Mucosa of rectum (tissue), 2 donors: ENCODE results near the gene RPS6KA4.

Source experiments
- H3K27ac ChIP-seq, 2 donors: one replicate each; pipeline ENCODE4 v1.7.0; 2013; ENCODE audit warnings: inconsistent platforms in 2 of 2, low read depth in 2 of 2, low read length in 2 of 2
- H3K27me3 ChIP-seq, 2 donors: one replicate each; pipeline ENCODE4 v1.7.0; 2013; ENCODE audit warnings: low read length in 2 of 2; ENCODE audit not compliant: control insufficient read depth in 2 of 2, insufficient read depth in 2 of 2
- H3K36me3 ChIP-seq, 2 donors: one replicate each; pipeline ENCODE4 v1.7.0; 2013; ENCODE audit warnings: low read length in 2 of 2; ENCODE audit not compliant: control insufficient read depth in 2 of 2, insufficient read depth in 2 of 2
- H3K4me1 ChIP-seq, 2 donors: one replicate each; pipeline ENCODE4 v1.7.0; 2013; ENCODE audit warnings: low read length in 2 of 2, mild to moderate bottlenecking in 1 of 2; ENCODE audit not compliant: control insufficient read depth in 2 of 2, insufficient read depth in 2 of 2
- H3K4me3 ChIP-seq, 2 donors: one replicate each; pipeline ENCODE4 v1.7.0; 2013; ENCODE audit warnings: low read length in 2 of 2
- H3K9ac ChIP-seq, 2 donors: one replicate each; pipeline ENCODE4 v1.7.0; 2013; ENCODE audit warnings: low read length in 2 of 2, low read depth in 1 of 2, mild to moderate bottlenecking in 1 of 2
- H3K9me3 ChIP-seq, 2 donors: one replicate each; pipeline ENCODE4 v1.7.0; 2013; ENCODE audit warnings: low read length in 2 of 2; ENCODE audit not compliant: control insufficient read depth in 2 of 2
- donor health status: healthy.
- donor health status: Normal muscosa, but diverticular disease.

The RPS6KA4 gene

DNA sequence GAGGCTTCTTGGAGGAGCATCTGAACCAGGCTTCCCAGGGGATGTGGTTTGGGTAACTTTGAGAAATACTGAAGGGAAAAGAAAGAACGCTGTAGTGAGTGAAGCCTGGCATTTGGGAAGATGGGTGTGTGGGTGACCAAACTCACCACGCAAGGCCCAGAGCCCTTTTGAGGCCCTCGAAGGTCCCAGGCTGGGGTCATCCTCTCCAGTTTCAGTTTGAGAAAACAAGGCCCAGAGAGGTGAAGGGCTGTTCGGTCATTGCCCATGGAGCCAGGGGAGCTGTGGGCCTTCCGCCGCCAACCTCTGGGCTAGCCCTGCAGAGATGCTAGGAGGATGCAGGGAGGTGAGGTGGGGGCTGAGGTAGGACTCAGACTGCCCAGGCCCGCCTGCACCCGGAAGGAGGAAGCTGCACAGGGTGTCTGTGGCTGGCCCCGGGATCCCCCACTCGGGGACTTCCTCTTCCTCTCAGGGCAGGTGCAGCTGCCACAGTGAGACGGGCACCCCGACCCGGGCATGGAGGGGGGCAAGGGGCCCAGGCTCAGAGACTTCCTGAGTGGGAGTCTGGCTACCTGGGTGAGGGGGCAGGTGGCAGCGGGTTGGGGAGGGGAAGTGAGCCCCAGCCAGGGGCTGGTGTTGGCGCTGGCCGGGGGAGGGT, 19.1 kb upstream of the RPS6KA4 start, which contains the start of gene CCDC88B:
Gene CCDC88B, plus strand, starts transcription at position 451 of the 655 bp plus-strand sequence. Its CDS starts 63 bp downstream, at position 514.
- Histone ChIP-seq H3K4me3 (peak within 1 kb of the TSS; percentile 58 to 61), H3K4me1 (peaks cover 24 to 28% of the 10 kb centered on the region in 2 donors), H3K9ac (peak within 1 kb of the TSS; percentile 60 to 86), H3K27me3 (no peaks in the 10 kb centered on the region), H3K36me3 (peaks cover 0 to 2% of the 10 kb centered on the region in 2 donors), H3K9me3 (no peaks in the 10 kb centered on the region), H3K27ac (peak within 1 kb of the TSS; percentile 29 to 68)

DNA sequence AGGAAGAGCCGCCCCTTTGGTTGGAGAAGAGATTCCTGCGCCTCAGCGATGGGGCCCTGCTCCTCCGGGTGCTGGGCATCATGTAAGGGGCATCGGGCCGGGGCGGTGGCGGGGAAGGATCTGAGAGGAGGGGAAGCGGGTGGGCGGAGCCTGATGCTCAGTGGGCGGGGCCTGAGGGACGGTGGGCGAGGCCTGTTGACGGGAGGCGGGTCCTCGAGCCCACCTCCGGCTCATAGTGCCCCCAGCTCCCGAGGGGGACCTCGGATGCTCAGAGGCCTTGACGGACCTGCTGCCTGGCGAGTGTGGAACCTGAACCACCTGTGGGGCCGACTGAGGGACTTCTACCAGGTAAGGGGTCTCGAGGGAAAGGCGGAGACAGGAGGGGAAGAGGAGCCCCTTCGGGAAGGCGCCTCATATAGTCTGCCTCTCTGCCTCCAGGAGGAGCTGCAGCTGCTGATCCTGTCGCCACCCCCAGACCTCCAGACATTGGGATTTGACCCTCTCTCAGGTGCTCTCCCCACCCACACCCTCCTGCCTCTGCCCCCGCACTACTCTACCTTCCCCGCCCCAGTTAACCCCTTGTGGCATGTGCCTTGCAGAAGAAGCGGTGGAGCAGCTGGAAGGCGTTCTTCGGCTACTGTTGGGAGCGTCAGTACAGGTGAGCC, 18.2 kb upstream of the RPS6KA4 start:
- no peaks in the 10 kb centered on the region for H3K27me3 ChIP-seq
- peak overlapping the region; percentile 29 to 68 for H3K27ac ChIP-seq
- peaks cover 24 to 27% of the 10 kb centered on the region in 2 donors for H3K4me1 ChIP-seq
- peak overlapping the region; percentile 26 to 86 for H3K9ac ChIP-seq
- H3K9me3 ChIP-seq, result no peaks in the 10 kb centered on the region
- peaks cover 0 to 2% of the 10 kb centered on the region in 2 donors for H3K36me3 ChIP-seq
- peak overlapping the region; percentile 58 to 61 for H3K4me3 ChIP-seq

DNA sequence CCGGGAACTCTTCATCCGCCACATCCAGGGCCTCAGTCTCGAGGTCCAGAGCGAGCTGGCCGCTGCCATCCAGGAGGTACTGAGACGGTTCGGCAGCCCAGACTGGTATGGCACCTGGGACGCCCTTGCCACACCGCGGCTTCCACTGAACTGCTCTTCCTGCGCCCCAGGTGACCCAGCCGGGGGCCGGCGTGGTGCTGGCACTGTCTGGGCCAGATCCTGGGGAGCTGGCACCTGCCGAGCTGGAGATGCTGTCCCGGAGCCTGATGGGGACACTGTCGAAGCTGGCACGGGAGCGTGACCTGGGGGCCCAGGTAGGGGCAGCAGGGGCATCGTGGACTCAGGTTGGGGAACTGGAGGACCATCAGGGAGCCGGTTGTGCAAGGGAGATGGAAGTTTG, 17.5 kb upstream of the RPS6KA4 start:
- Histone ChIP-seq H3K4me3 (peak overlapping the region; percentile 58 to 61), H3K4me1 (peaks cover 24 to 27% of the 10 kb centered on the region in 2 donors), H3K36me3 (peaks cover 0 to 2% of the 10 kb centered on the region in 2 donors), H3K27me3 (no peaks in the 10 kb centered on the region), H3K9me3 (no peaks in the 10 kb centered on the region), H3K27ac (peak overlapping the region in 1 of 2 donors; percentile 14), H3K9ac (peak overlapping the region in 1 of 2 donors; percentile 86)

DNA sequence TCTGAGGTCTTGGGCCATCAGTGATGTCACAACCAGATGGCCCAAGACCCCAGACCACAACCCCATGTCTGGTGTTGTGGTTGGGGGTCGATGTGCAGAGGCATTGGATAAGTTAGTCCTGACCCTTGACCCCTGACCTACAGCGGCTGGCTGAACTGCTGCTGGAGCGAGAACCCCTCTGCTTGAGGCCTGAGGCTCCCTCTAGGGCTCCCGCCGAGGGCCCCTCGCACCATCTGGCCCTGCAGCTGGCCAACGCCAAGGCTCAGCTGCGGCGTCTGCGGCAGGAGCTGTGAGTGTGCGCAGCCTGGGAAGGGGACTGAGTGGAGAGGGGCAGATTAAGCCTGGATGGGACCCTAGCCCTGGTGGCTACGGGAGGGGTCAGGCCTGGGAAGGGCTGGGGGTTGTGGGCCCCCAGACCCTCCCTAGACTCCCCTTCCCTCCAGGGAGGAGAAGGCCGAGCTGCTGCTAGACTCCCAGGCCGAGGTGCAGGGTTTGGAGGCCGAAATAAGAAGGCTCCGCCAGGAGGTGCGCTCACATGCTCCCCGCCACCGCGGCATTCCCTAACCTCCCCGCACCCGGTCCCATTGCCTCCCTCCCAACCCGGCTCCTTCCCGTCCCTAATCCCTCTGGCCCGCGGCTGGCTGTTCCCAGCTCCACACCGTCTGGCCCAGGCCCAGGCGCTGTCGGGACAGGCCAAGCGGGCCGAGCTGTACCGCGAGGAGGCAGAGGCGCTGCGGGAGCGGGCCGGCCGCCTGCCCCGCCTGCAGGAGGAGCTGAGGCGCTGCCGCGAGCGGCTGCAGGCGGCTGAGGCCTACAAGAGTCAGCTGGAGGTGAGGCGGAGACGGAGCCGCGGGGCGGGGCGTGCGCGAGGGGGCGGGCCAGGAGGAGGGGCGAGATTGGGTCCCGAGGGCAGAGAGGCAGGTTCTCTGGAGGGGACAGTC, 16.8 kb upstream of the RPS6KA4 start:
- H3K27ac ChIP-seq, result peak overlapping the region; percentile 70 to 72

DNA sequence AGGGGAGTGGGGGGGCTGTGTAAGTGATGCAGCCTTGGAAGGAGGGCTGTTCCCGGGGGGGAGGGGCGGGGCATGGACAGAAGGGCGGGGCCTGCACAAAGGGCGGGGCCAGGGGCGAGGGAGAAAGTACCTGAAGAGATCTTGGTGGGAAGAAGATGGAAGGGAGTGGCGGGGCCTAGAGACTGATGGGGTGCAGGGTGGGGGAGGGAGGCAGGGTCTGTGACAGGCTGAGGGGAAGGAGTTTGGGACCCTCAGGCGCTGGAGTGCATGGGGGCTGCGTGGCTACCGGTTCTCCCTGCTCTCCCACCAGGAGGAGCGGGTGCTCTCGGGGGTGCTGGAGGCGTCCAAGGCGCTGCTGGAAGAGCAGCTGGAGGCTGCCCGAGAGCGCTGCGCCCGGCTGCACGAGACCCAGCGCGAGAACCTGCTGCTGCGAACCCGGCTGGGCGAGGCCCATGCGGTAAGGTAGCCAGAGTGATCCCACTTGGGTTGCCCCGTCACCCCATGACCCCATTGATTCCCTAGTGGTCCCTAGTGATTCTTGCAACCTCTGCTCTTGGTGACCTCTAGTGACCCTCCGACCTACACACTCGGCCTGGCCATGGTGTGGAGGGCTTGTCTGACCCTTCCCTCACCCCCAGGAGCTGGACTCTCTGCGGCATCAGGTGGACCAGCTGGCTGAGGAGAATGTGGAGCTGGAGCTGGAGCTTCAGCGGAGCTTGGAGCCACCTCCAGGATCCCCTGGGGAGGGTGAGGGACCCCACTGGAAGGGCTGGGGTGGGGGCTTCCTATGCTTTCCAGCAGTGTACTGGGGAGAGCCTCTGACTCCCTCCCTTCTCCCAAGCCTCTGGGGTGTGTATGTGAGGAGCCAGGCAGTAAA, 15.9 kb upstream of the RPS6KA4 start:
- no peak overlapping the region for H3K9ac ChIP-seq
- H3K27ac ChIP-seq, result peak overlapping the region in 1 of 2 donors; percentile 70
- no peak overlapping the region for H3K4me3 ChIP-seq
- H3K36me3 ChIP-seq, result peaks cover 0 to 2% of the 10 kb centered on the region in 2 donors
- H3K9me3 ChIP-seq, result no peaks in the 10 kb centered on the region
- no peaks in the 10 kb centered on the region for H3K27me3 ChIP-seq
- H3K4me1 ChIP-seq, result peaks cover 24 to 27% of the 10 kb centered on the region in 2 donors

More for the DNA sequence above, 16.8 kb upstream of the RPS6KA4 start:
- H3K27me3 ChIP-seq, result no peaks in the 10 kb centered on the region
- peaks cover 0 to 2% of the 10 kb centered on the region in 2 donors for H3K36me3 ChIP-seq
- peaks cover 24 to 27% of the 10 kb centered on the region in 2 donors for H3K4me1 ChIP-seq
- no peaks in the 10 kb centered on the region for H3K9me3 ChIP-seq
- H3K4me3 ChIP-seq, result peak overlapping the region; percentile 61 to 69
- peak overlapping the region; percentile 65 to 86 for H3K9ac ChIP-seq

DNA sequence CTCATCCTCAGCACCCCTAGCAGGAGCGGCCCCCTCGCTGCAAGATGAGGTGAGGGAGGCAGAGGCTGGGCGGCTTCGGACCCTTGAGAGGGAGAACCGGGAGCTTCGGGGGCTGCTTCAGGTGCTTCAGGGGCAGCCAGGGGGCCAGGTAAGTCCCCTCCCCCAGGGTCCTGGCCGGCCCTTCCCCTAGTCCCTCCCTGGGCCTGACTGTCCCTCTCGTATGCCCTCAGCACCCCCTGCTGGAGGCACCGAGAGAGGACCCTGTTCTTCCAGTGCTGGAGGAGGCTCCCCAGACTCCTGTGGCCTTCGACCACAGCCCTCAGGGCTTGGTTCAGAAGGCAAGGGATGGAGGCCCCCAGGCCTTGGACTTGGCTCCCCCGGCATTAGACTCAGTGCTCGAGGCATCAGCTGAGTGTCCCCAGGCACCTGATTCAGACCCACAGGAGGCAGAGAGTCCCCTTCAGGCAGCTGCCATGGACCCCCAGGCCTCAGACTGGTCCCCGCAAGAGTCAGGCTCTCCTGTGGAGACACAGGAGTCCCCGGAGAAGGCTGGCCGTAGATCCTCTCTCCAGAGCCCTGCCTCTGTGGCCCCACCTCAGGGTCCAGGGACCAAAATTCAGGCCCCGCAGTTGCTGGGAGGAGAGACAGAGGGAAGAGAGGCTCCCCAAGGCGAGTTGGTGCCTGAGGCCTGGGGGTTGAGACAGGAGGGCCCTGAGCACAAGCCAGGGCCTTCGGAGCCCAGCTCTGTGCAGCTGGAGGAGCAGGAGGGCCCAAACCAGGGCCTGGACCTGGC, 15.0 kb upstream of the RPS6KA4 start:
- H3K9ac ChIP-seq, result no peak overlapping the region

DNA sequence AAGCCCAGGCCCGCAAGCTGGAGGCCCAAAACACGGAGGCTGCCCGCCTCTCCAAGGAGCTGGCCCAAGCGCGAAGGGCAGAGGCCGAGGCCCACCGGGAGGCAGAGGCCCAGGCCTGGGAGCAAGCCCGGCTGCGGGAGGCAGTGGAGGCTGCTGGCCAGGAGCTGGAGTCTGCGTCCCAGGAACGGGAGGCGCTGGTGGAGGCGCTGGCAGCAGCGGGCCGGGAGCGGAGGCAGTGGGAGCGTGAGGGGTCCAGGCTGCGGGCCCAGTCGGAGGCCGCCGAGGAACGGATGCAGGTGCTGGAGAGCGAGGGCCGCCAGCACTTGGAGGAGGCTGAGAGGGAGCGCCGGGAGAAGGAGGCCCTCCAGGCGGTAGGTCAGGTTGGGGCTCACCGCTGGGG, 14.2 kb upstream of the RPS6KA4 start:
- H3K36me3 ChIP-seq, result peaks cover 0 to 2% of the 10 kb centered on the region in 2 donors
- peaks cover 20 to 23% of the 10 kb centered on the region in 2 donors for H3K4me1 ChIP-seq

More for the DNA sequence above, 15.0 kb upstream of the RPS6KA4 start:
- Histone ChIP-seq H3K27me3 (no peaks in the 10 kb centered on the region), H3K9me3 (no peaks in the 10 kb centered on the region), H3K4me3 (no peak overlapping the region), H3K27ac (no peak overlapping the region), H3K4me1 (peaks cover 24 to 27% of the 10 kb centered on the region in 2 donors), H3K36me3 (peaks cover 0 to 2% of the 10 kb centered on the region in 2 donors)

DNA sequence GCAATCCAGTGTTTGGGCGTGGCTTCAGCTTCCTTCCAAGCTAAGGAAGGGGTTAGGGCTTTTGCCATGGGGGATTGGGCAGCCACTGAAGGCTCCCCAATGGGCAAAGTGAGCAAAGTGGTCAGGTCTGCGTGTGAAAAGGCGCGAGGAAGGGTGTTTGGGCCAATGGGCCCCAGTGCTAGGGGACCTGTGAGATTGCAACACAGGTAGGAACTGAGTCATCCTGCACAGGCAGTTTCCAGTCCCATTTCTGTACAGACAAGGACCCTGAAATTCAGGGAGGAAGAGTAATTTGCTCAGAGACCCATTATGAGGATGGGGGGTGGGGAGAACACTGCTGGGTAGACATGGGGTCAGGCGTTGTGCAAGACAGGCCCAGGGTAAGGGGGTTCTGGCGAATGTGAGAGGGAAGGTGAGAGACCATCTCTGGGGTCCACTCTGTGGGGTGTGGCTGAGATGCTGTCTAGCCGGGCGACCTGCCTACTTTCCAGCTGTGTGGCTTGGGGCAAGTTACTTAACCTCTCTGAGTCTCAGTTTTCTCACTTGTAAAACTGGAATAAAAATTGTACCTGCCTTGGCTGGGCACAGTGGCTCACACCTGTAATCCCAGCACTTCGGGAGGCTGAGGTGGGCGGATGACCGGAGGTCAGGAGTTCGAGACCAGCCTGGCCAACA, 11.6 kb upstream of the RPS6KA4 start:
- no peak overlapping the region for H3K27ac ChIP-seq
- H3K9me3 ChIP-seq, result no peaks in the 10 kb centered on the region
- H3K36me3 ChIP-seq, result peaks cover 0 to 2% of the 10 kb centered on the region in 2 donors
- H3K4me3 ChIP-seq, result no peak overlapping the region
- no peaks in the 10 kb centered on the region for H3K27me3 ChIP-seq
- peaks cover under 1 to 5% of the 10 kb centered on the region in 2 donors for H3K4me1 ChIP-seq
- no peak overlapping the region for H3K9ac ChIP-seq

More for the DNA sequence above, 14.2 kb upstream of the RPS6KA4 start:
- Histone ChIP-seq H3K9ac (no peak overlapping the region), H3K4me3 (no peak overlapping the region), H3K9me3 (no peaks in the 10 kb centered on the region), H3K27me3 (no peaks in the 10 kb centered on the region), H3K27ac (no peak overlapping the region)
